ENCODE data around the gene ALK. TPM values are rescaled to one million over a fixed set of nuclear protein-coding genes. Genes with fewer than 3 reads are reported as not detected.

ALK gene
- total and polyA plus RNA-seq, 2 experiments from 2014 or later, result 0.35 TPM; not detected in 1

DNA sequence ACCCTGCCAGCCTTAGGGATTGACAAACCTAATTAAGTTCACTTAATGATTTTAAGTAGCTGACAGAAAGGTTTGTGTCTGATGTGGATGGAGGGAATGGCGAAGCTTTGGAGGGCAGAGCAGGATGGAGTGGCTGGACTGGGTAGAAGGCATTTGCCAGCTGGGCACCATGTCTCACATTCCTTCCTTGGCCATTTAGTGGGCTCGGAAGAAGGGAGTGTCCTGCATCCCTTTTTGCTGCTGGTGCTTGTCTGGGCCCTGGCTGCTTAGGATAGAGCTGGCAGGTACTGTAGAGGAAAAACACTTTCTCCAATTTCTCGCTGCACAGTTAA is 639.5 kb downstream of the ALK start (continued):
- TF ChIP-seq ZNF462 (CRISPR knock-in tag; IDR thresholded peaks at IDR 0.05) (no peak), STAT1 (IDR thresholded peaks at IDR 0.05; ENCODE audit: unreplicated experiment) (no peak)

DNA sequence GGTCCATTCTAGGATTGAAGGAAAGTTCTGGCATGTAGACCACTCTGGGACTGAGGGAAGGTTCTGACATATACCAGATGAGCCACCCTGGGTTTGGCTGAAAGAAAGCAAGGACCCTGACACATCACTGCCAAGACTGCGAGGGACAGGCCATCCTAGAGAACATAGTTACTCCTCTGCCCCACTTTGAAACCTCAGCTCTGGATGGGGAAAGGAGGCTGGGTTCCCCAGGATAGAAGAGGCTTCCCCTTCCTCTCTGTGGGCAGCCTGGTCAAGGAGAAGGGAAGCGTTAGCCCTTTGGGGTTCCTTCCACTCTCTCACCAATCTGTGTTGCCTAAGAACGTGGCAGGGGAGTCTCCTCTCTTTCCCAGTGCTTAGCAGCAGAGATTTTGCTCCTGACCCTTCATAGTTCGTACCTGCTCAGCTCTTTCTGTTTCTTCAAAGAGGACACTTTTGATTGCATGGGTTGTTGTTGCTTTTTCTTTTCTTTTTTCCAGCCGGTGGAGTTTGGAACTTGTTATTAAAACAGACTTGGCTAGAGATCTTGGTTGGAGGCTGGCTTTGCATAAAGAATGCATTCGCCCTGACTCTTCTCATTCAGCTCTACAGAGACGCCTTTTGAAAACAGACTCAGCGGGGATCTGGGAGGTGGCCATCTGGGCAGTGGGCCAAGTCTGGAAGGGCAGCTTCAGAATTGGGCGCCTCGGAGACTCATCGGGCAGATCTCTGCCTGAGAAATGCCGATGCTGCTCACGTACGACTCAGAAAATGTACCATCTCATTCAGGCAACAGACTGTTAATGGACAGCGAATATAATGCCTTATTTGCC is 640.1 kb downstream of the ALK start:
- Histone ChIP-seq H3K27me3 (ENCODE audit: insufficient read depth) (no peaks in the 10 kb centered on the region), H3K9me2 (ENCODE audit: insufficient read depth) (peaks cover 3% of the 10 kb centered on the region; the same call in 1 of the 2 replicates), H3K79me2 (replicated peaks; ENCODE audit: insufficient read depth) (no peaks in the 10 kb centered on the region), H4K20me1 (replicated peaks; ENCODE audit: insufficient read depth) (no peaks in the 10 kb centered on the region), H3K4me2 (no peak overlapping the region), H3K4me3 (no peak overlapping the region), H3K27ac (ENCODE audit: low read depth) (no peak overlapping the region), H3K4me1 (ENCODE audit: insufficient read depth) (no peaks in the 10 kb centered on the region), H3K36me3 (ENCODE audit: insufficient read depth) (no peaks in the 10 kb centered on the region), H2AFZ (peak overlapping the region; percentile 43; the same call in 1 of the 2 replicates), H3F3A (replicated peaks; ENCODE audit: low read depth) (no peaks in the 10 kb centered on the region)
- no peaks in the 10 kb centered on the region for H3K36me3 Mint-ChIP-seq (ENCODE audit: low read depth)
- no peak overlapping the region for H3K27ac Mint-ChIP-seq
- ATAC-seq, result peak; percentile 45; the same call in 2 of the 3 replicates
- H3K4me3 Mint-ChIP-seq, result no peak overlapping the region
- H3K27me3 Mint-ChIP-seq (ENCODE audit: insufficient read depth, low read depth, poor library complexity), result peaks cover 4% of the 10 kb centered on the region
- peaks cover 3% of the 10 kb centered on the region; the same call in 1 of the 3 replicates for H3K9me3 Mint-ChIP-seq
- peaks cover 6% of the 10 kb centered on the region for H3K4me1 Mint-ChIP-seq
- DNase-seq (ENCODE audit: low spot score), result no peak
- TF ChIP-seq ZNF114 (CRISPR knock-in tag; IDR thresholded peaks at IDR 0.05), result no peak
- TF ChIP-seq STAT1 (IDR thresholded peaks at IDR 0.05; ENCODE audit: unreplicated experiment), result no peak
- no peak for TF ChIP-seq CREB1 (CRISPR knock-in tag; IDR thresholded peaks at IDR 0.05; ENCODE audit: low read depth)
- TF ChIP-seq, protein P1, sequence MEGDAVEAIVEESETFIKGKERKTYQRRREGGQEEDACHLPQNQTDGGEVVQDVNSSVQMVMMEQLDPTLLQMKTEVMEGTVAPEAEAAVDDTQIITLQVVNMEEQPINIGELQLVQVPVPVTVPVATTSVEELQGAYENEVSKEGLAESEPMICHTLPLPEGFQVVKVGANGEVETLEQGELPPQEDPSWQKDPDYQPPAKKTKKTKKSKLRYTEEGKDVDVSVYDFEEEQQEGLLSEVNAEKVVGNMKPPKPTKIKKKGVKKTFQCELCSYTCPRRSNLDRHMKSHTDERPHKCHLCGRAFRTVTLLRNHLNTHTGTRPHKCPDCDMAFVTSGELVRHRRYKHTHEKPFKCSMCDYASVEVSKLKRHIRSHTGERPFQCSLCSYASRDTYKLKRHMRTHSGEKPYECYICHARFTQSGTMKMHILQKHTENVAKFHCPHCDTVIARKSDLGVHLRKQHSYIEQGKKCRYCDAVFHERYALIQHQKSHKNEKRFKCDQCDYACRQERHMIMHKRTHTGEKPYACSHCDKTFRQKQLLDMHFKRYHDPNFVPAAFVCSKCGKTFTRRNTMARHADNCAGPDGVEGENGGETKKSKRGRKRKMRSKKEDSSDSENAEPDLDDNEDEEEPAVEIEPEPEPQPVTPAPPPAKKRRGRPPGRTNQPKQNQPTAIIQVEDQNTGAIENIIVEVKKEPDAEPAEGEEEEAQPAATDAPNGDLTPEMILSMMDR (conservative IDR thresholded peaks at IDR 0.05; ENCODE audit: low read depth in 2 of 2), result no peak
- TF ChIP-seq REST (IDR thresholded peaks at IDR 0.05; ENCODE audit: unreplicated experiment), result no peak
- TF ChIP-seq ETS1 (IDR thresholded peaks at IDR 0.05), result no peak
